GM18517 (cell line): ENCODE results near the gene RHBDL3.
"Not testable (repeated sequence)": the region's sequence is repeated elsewhere in the genome, so short reads cannot be mapped to it uniquely, and the experiment has no call there.

Experiments
- ATAC-seq: cut with Tn5 transposase; IDR thresholded peaks from one replicate; pipeline ENCODE4 v1.9.1; 2021; ENCODE audit warnings: mild to moderate bottlenecking, moderate library complexity; ENCODE audit not compliant: unreplicated experiment

RHBDL3 gene

DNA sequence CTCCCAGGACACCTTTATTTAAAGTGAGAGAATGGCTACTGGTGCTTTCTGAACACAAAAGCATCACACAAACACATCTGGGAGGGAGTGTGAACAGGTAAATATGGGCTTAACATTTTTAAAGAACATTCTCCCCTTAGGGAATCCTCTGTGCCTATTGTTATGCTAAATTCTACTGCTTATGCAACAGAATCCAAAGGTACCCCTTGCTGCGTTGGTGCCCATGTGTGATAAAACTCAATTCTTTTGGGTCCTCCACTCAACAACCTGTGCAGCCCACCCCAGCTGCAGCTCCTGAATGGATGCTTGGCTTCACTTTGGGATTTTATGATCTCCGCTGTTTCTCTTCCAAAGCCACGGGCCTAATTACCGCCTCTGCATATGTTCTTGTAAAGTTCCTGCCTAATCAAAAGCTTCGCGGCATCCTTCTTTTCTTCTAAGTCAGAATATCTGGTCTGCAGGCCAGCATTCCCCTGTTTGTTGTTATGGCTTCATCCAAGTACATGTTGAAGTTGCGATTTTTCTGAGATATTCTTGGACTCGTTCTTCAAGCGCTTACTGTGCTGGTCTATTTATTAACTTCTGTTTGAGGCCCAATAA, 23.9 kb downstream of the RHBDL3 start:
- no peak for ATAC-seq

DNA sequence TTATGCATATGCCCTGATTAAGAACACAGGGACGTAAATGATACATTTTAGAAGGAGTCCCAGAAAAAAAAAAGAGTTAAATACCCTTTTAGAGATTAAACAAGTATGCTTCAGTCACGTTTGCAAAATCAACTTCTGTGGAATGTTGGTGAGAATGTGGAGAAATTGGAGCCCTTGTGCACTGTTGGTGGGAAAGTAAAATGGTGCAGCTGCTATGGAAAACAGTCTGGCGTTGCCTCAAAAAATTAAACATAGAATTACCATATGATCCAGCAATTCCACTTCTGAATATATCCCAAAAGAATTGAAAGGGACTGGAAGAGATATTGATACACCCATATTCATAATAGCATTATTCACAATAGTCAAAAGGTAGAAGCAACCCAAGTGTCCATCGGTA, 26.5 kb downstream of the RHBDL3 start:
- ATAC-seq = no peak

DNA sequence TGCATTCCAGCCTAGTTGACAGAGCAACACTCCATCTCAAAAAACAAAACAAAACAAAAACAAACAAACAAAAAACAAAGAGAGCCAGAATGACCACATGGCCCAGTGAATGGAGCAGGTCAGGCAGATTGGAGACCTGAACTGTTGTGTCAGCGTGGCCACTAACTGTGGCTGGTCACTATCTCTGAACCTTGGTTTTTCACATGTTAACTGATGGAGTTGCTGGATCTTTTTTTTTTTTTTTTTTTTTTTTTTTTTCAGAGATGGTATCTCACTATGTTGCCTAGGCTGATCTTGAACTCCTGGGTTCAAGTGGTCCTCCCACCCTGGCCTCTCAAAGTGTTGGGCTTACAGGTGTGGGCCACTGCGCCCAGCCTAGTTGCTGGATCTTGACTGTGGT, 31.8 kb downstream of the RHBDL3 start:
- no peak for ATAC-seq

DNA sequence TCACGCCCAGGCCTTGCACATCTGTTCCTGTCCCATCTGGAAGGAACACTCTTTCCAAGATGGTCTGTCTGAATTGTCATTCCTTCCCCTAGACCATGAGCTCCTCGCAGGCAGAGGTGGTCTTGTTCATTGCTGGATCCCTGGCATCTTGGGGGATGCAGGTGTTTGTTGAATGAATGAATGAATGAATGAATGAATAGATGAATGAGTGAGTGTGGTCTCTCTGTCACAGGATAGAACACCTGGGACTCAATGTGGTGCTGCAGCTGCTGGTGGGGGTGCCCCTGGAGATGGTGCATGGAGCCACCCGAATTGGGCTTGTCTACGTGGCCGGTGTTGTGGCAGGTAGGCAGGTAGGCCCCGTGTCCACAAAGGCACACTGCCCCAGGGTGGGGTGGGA, 32.2 kb downstream of the RHBDL3 start:
- no peak for ATAC-seq

GRCh38 chr17:32298298-32298697, 32.7 kb downstream of the RHBDL3 start:
- ATAC-seq = no peak

DNA sequence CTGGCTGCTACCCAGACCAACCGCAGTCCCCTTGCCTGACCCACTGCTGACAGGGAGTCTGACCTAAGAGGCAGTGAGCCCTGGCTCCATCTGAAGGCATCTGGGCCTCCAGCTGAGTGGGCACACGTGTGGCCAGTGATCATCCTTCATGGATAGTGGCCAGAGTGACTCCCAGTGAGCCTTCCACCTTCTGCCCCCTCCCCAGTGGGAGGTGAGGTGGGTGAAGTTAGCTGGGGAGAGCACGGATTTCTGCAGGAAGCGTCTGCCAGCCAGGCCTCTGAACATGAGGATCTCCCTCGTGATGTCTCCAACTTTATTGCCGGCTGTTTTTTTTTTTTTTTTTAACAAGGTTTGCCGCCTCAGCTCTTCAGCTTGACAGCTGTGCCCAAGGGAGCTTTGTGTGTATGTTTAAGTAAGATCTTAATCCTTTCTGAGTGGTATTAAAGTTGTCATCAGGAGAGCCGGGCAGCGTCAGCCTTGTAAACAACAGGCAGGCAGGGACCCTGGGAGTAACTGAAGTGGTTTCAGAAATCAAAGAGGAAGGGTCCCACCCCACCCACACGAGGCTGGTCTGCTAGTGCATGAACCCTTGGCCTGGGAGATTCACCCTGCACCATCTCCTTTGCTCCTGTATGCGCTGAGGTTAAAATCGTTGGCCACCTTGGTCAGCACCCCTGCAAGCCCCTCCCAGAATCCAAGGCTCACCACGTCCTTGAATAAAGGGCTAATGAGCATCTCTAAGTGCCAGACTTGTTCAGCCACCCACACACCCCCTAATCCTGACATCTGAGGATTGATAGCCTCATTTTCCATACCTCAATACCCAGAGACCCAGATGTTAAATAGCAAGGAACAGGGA, 33.3 kb downstream of the RHBDL3 start:
- no peak for ATAC-seq

DNA sequence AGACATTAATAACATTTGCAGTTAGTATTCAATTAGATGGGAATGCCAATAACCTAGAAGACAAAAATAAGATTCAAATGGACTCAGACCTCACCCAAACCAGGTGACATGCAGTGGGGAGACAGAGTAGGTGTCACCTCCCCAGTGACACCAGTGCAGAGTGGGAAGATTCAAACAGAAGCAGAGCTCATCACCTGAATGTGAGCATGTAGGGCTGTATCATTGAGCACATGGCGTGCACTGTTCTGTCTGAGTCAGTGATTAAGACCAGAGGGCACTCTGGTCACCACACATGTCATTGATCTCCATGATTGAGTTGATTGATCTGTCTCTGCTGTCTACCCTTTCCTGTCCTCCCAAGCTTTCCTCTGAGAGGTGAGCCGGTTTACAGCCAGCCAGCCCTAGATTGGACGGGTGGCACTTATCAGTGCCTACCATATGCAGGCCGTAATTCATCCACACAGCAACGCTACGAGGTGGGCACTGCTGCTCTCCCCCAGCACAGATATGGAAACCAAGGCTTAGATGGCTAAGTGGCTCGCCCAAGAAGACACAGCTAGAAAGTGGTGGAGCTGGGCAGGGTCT, 34.0 kb downstream of the RHBDL3 start:
- ATAC-seq = no peak

- ATAC-seq = no peak
Measured at GRCh38 chr17:32302037-32302436, 36.4 kb downstream of the RHBDL3 start.

GRCh38 chr17:32302860-32303649, 37.4 kb downstream of the RHBDL3 start:
- ATAC-seq = no peak

- ATAC-seq = no peak
Measured at GRCh38 chr17:32303781-32304288, 38.2 kb downstream of the RHBDL3 start.

DNA sequence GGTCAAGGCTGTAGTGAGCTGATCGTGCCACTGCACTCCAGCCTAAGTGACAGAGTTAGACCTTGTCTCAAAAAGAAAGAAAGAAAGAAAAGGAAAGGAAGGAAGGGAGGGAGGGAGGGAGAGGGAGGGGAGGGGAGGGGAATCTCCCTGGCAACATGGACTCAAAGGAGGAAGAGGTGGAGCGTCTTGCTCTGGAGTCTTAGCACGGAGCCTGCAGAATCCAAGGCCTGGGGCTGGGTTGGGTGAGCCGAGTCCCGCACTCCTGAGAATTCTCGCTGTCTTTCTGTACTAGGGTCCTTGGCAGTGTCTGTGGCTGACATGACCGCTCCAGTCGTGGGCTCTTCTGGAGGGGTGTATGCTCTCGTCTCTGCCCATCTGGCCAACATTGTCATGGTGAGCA, 39.4 kb downstream of the RHBDL3 start:
- ATAC-seq = no peak

DNA sequence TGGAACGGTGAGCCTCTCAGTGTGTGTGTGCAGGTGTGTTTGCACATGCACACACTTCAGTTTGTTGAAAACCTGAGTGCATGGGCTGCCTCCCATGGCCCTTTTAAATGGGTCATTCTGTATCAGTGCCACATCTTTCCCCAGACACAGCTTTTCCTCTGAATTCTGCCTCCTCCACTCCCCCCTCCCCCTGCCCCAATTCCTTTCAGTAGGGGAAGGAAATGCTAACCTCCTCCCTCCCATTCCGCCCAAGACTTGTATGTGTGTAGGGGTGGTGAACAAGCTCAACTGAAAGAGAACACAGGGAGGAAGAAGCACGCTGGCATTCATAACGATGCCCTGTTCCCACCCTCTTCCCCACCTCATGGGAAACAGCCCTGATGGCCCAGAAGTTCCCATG, 42.0 kb downstream of the RHBDL3 start:
- no peak for ATAC-seq

DNA sequence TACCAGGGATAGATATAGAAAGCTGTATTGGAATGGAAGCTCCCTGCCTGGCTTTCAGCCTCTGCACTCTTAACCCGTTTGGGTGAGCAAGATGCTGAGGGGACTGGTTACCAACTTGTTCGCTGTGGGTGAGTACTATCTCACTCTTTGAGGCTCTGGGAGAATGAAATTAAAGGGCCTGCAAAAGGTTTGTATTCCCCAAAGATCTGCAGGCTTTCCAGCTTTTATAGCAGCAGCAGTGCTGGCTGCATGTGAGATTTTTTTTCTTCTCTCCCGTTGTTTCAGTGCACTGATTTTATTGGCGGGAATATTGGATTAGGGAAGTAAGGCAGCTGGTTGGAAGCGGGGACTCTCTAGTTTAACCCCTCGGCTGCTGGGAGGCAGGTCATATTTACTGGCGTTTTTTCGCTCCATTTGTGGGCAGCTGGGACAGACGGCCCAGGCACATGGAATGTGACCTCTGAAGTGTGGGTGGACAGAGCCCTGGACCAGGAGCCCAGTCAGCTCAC, 45.5 kb downstream of the RHBDL3 start:
- no peak for ATAC-seq

GRCh38 chr17:32314636-32315035, 49.0 kb downstream of the RHBDL3 start:
- no peak for ATAC-seq

GRCh38 chr17:32315171-32315570, 49.5 kb downstream of the RHBDL3 start:
- ATAC-seq = no peak

DNA sequence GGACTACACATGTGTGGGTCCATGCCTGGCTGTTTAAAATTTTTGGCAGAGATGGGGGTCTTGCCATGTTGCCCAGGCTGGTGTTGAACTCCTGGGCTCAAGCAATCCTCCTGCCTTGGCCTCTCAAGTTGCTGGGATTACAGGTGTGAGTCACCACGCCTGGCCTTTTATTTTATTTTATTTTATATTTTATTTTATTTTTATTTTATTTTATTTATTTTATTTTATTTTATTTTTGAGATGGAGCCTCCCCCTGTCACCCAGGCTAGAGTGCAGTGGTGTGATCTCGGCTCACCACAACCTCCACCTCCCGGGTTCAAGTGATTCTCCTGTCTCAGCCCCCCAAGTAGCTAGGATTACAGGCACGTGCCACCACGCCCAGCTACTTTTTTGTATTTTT, 51.0 kb downstream of the RHBDL3 start:
- ATAC-seq = not testable (repeated sequence)

- ATAC-seq = no peak
Measured at GRCh38 chr17:32317353-32317752, 51.7 kb downstream of the RHBDL3 start.

GRCh38 chr17:32318071-32318470, 52.4 kb downstream of the RHBDL3 start:
- ATAC-seq = no peak

GRCh38 chr17:32319548-32319905, 53.9 kb downstream of the RHBDL3 start:
- peak; percentile 55 for ATAC-seq

DNA sequence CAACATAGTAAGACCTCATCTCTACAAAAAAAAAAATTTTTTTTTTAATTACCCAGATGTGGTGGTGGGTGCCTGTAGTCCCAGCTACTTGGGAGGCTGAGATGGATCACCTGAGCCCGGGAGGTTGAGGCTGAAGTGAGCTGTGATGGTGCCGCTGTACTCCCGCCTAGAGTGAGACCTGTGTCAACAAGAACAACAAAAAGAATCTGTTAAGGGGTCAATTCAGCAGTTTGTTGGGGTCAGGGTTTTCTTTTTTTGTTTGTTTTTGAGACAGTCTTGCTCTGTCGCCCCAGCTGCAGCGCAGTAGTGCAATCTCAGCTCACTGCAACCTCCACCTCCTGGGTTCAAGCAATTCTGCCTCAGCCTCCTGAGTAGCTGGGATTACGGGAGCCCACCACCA, 54.4 kb downstream of the RHBDL3 start:
- ATAC-seq = not testable (repeated sequence)

DNA sequence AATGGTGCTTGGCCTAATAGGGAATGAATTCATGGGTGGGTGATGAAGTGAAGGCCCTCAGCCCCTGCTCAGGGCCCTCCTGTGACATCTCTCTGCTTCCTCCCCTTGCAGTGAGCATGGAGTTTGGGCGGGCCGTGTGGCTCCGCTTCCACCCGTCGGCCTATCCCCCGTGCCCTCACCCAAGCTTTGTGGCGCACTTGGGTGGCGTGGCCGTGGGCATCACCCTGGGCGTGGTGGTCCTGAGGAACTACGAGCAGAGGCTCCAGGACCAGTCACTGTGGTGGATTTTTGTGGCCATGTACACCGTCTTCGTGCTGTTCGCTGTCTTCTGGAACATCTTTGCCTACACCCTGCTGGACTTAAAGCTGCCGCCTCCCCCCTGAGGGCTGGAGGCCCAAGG, 55.2 kb downstream of the RHBDL3 start:
- ATAC-seq = no peak
